Jurkat, Clone E6-1 (cell line): Measurements from ENCODE around the gene KIRREL3.
A peak's percentile ranks its signal among the peaks of the same experiment; 100 is the strongest.

Experiments
- DNase-seq: peaks from one replicate; pipeline ENCODE4 v3.0.0-alpha.2; 2011; ENCODE audit warnings: low read depth, low spot score
- H3K4me3 ChIP-seq: 2 replicates; pipeline ENCODE4 v1.5.1; 2011; ENCODE audit warnings: mild to moderate bottlenecking, low read length, control low read depth, moderate library complexity

The KIRREL3 gene

GRCh38 chr11:127000981-127001380 lies 411 bp upstream of the KIRREL3 start:
- no peak overlapping the region for H3K4me3 ChIP-seq
- DNase-seq: no peak

- no peak for DNase-seq
- H3K4me3 ChIP-seq: no peak overlapping the region
Measured at GRCh38 chr11:126999366-126999765, 1.2 kb downstream of the KIRREL3 start.

GRCh38 chr11:126997641-126998040 lies 2.9 kb downstream of the KIRREL3 start:
- DNase-seq: no peak
- H3K4me3 ChIP-seq: no peak overlapping the region

GRCh38 chr11:126997196-126997595 lies 3.4 kb downstream of the KIRREL3 start:
- H3K4me3 ChIP-seq: no peak overlapping the region
- no peak for DNase-seq

- no peak for DNase-seq
- no peak overlapping the region for H3K4me3 ChIP-seq
Measured at GRCh38 chr11:126996036-126996804, 4.3 kb downstream of the KIRREL3 start.

GRCh38 chr11:126993599-126993998 lies 7.0 kb downstream of the KIRREL3 start:
- no peak overlapping the region for H3K4me3 ChIP-seq
- no peak for DNase-seq

GRCh38 chr11:126992804-126993111 lies 7.8 kb downstream of the KIRREL3 start:
- no peak for DNase-seq
- no peak overlapping the region for H3K4me3 ChIP-seq

- no peak overlapping the region for H3K4me3 ChIP-seq
- no peak for DNase-seq
Measured at GRCh38 chr11:126992065-126992803, 8.3 kb downstream of the KIRREL3 start.

- no peak overlapping the region for H3K4me3 ChIP-seq
- no peak for DNase-seq
Measured at GRCh38 chr11:126991596-126991995, 9.0 kb downstream of the KIRREL3 start.

- no peak for DNase-seq
- no peak overlapping the region for H3K4me3 ChIP-seq
Measured at GRCh38 chr11:126990716-126991480, 9.7 kb downstream of the KIRREL3 start.

GRCh38 chr11:126989942-126990715 lies 10.4 kb downstream of the KIRREL3 start:
- peak; percentile 24 for DNase-seq
- no peak overlapping the region for H3K4me3 ChIP-seq

- H3K4me3 ChIP-seq: no peak overlapping the region
- no peak for DNase-seq
Measured at GRCh38 chr11:126988655-126989054, 11.9 kb downstream of the KIRREL3 start.

GRCh38 chr11:126981635-126982034 lies 18.9 kb downstream of the KIRREL3 start:
- H3K4me3 ChIP-seq: no peak overlapping the region
- DNase-seq: no peak

GRCh38 chr11:126978911-126979310 lies 21.7 kb downstream of the KIRREL3 start:
- no peak overlapping the region for H3K4me3 ChIP-seq
- DNase-seq: no peak

GRCh38 chr11:126978165-126978564 lies 22.4 kb downstream of the KIRREL3 start:
- H3K4me3 ChIP-seq: no peak overlapping the region
- no peak for DNase-seq

- no peak for DNase-seq
- no peak overlapping the region for H3K4me3 ChIP-seq
Measured at GRCh38 chr11:126973051-126973450, 27.5 kb downstream of the KIRREL3 start.

- no peak for DNase-seq
- H3K4me3 ChIP-seq: no peak overlapping the region
Measured at GRCh38 chr11:126971305-126971704, 29.3 kb downstream of the KIRREL3 start.

GRCh38 chr11:126969865-126970479 lies 30.6 kb downstream of the KIRREL3 start:
- no peak for DNase-seq
- H3K4me3 ChIP-seq: no peak overlapping the region

GRCh38 chr11:126968915-126969314 lies 31.7 kb downstream of the KIRREL3 start:
- no peak for DNase-seq

More at GRCh38 chr11:126968915-126969314, 31.7 kb downstream of the KIRREL3 start:
- H3K4me3 ChIP-seq: no peak overlapping the region
